ENCODE measurements around the gene TOB1.

Gene TOB1

GRCh38 chr17:50833510-50834428, 32.4 kb downstream of the TOB1 start:
- Histone ChIP-seq H3K9ac (no peak overlapping the region), H3K36me3 (no peaks in the 10 kb centered on the region), H3K4me3 (no peak overlapping the region), H3K27me3 (peaks cover 0 to 21% (median 16%) of the 10 kb centered on the region in 11 experiments; a peak in 17 of 22 replicates), H3K4me2 (0 out of 22 replicates have a peak overlapping the region, but pooled peaks of 1 of the 11 experiments have one; percentile 11), H3K4me1 (peaks cover 0 to 12% (median 4%) of the 10 kb centered on the region in 10 experiments; a peak in 9 of 20 replicates), H3K9me3 (replicated peaks in 1 of 11) (no peaks in the 10 kb centered on the region), H4K20me1 (no peaks in the 10 kb centered on the region), H3K27ac (no peak overlapping the region)
- TF ChIP-seq Cebpa-rat (IDR thresholded peaks at IDR 0.05) = no peak

- H3K4me2 ChIP-seq = no peak overlapping the region
- no peaks in the 10 kb centered on the region for H3K9me3 ChIP-seq (replicated peaks in 1 of 11)
- peaks cover 0 to 29% (median 23%) of the 10 kb centered on the region in 11 experiments; a peak in 17 of 22 replicates for H3K27me3 ChIP-seq
- H3K27ac ChIP-seq = no peak overlapping the region
- no peaks in the 10 kb centered on the region for H4K20me1 ChIP-seq
- no peak for TF ChIP-seq Cebpa-rat (IDR thresholded peaks at IDR 0.05)
- no peaks in the 10 kb centered on the region for H3K36me3 ChIP-seq
- H3K4me3 ChIP-seq = no peak overlapping the region
- peaks cover 0 to 19% (median 5%) of the 10 kb centered on the region in 10 experiments; a peak in 9 of 20 replicates for H3K4me1 ChIP-seq
- no peak overlapping the region for H3K9ac ChIP-seq
Observed at GRCh38 chr17:50832864-50833381, 33.2 kb downstream of the TOB1 start.

- no peaks in the 10 kb centered on the region for H4K20me1 ChIP-seq
- H3K4me3 ChIP-seq = no peak overlapping the region
- H3K27ac ChIP-seq = no peak overlapping the region
- no peaks in the 10 kb centered on the region for H3K9me3 ChIP-seq (replicated peaks in 1 of 11)
- H3K9ac ChIP-seq = no peak overlapping the region
- no peaks in the 10 kb centered on the region for H3K36me3 ChIP-seq
- no peak for TF ChIP-seq Cebpa-rat (IDR thresholded peaks at IDR 0.05)
- H3K27me3 ChIP-seq = peaks cover 0 to 29% (median 23%) of the 10 kb centered on the region in 11 experiments; a peak in 17 of 22 replicates
- peaks cover 0 to 19% (median 5%) of the 10 kb centered on the region in 10 experiments; a peak in 9 of 20 replicates for H3K4me1 ChIP-seq
- H3K4me2 ChIP-seq = no peak overlapping the region
Observed at GRCh38 chr17:50832267-50832863, 33.8 kb downstream of the TOB1 start.

GRCh38 chr17:50831471-50831928, 34.7 kb downstream of the TOB1 start:
- no peak overlapping the region for H3K27ac ChIP-seq
- H3K4me1 ChIP-seq = peaks cover 0 to 19% (median 5%) of the 10 kb centered on the region in 10 experiments; a peak in 9 of 20 replicates
- H3K4me3 ChIP-seq = no peak overlapping the region
- H3K36me3 ChIP-seq = no peaks in the 10 kb centered on the region
- no peak overlapping the region for H3K9ac ChIP-seq
- no peak for TF ChIP-seq Cebpa-rat (IDR thresholded peaks at IDR 0.05)
- H4K20me1 ChIP-seq = no peaks in the 10 kb centered on the region
- no peaks in the 10 kb centered on the region for H3K9me3 ChIP-seq (replicated peaks in 1 of 11)
- peaks cover 0 to 29% (median 23%) of the 10 kb centered on the region in 11 experiments; a peak in 17 of 22 replicates for H3K27me3 ChIP-seq
- no peak overlapping the region for H3K4me2 ChIP-seq

GRCh38 chr17:50830994-50831393, 35.2 kb downstream of the TOB1 start:
- Histone ChIP-seq H4K20me1 (no peaks in the 10 kb centered on the region), H3K9me3 (replicated peaks in 1 of 11) (no peaks in the 10 kb centered on the region), H3K4me3 (no peak overlapping the region), H3K27ac (no peak overlapping the region), H3K9ac (no peak overlapping the region), H3K4me2 (no peak overlapping the region), H3K36me3 (no peaks in the 10 kb centered on the region), H3K4me1 (peaks cover 0 to 19% (median 5%) of the 10 kb centered on the region in 10 experiments; a peak in 9 of 20 replicates), H3K27me3 (peaks cover 0 to 29% (median 23%) of the 10 kb centered on the region in 11 experiments; a peak in 17 of 22 replicates)
- TF ChIP-seq Cebpa-rat (IDR thresholded peaks at IDR 0.05) = no peak

- H3K27me3 ChIP-seq = peaks cover 0 to 29% (median 23%) of the 10 kb centered on the region in 11 experiments; a peak in 17 of 22 replicates
- peaks cover 0 to 19% (median 5%) of the 10 kb centered on the region in 10 experiments; a peak in 9 of 20 replicates for H3K4me1 ChIP-seq
- no peak overlapping the region for H3K27ac ChIP-seq
- H3K36me3 ChIP-seq = no peaks in the 10 kb centered on the region
- no peaks in the 10 kb centered on the region for H4K20me1 ChIP-seq
- peaks cover 0 to 3% (median 0%) of the 10 kb centered on the region in 11 experiments; a peak in 4 of 22 replicates for H3K9me3 ChIP-seq (replicated peaks in 1 of 11)
- no peak overlapping the region for H3K9ac ChIP-seq
- H3K4me2 ChIP-seq = no peak overlapping the region
- H3K4me3 ChIP-seq = no peak overlapping the region
- TF ChIP-seq Cebpa-rat (IDR thresholded peaks at IDR 0.05) = no peak
Observed at GRCh38 chr17:50830352-50830751, 35.8 kb downstream of the TOB1 start.

GRCh38 chr17:50829332-50829731, 36.8 kb downstream of the TOB1 start:
- no peak overlapping the region for H3K27ac ChIP-seq
- no peak for TF ChIP-seq Cebpa-rat (IDR thresholded peaks at IDR 0.05)
- no peaks in the 10 kb centered on the region for H4K20me1 ChIP-seq
- H3K4me3 ChIP-seq = no peak overlapping the region
- H3K36me3 ChIP-seq = no peaks in the 10 kb centered on the region
- peaks cover 0 to 19% (median 5%) of the 10 kb centered on the region in 10 experiments; a peak in 9 of 20 replicates for H3K4me1 ChIP-seq
- peak overlapping the region in 5 of 11 experiments; percentile 2 to 56 (median 39); a peak in 8 of 22 replicates for H3K4me2 ChIP-seq
- H3K9me3 ChIP-seq (replicated peaks in 1 of 11) = peaks cover 0 to 10% (median 0%) of the 10 kb centered on the region in 11 experiments; a peak in 5 of 22 replicates
- H3K27me3 ChIP-seq = peaks cover 0 to 29% (median 23%) of the 10 kb centered on the region in 11 experiments; a peak in 17 of 22 replicates
- H3K9ac ChIP-seq = peak overlapping the region in 3 of 11 experiments; percentile 1 to 35 (median 34); a peak in 2 of 22 replicates

GRCh38 chr17:50828508-50829170, 37.5 kb downstream of the TOB1 start:
- H3K4me2 ChIP-seq = peak overlapping the region in 5 of 11 experiments; percentile 2 to 56 (median 39); a peak in 7 of 22 replicates
- peaks cover 0 to 19% (median 5%) of the 10 kb centered on the region in 10 experiments; a peak in 9 of 20 replicates for H3K4me1 ChIP-seq
- H3K36me3 ChIP-seq = no peaks in the 10 kb centered on the region
- H3K27ac ChIP-seq = no peak overlapping the region
- H3K9me3 ChIP-seq (replicated peaks in 1 of 11) = peaks cover 0 to 10% (median 4%) of the 10 kb centered on the region in 11 experiments; a peak in 7 of 22 replicates
- TF ChIP-seq Cebpa-rat (IDR thresholded peaks at IDR 0.05) = no peak
- H3K4me3 ChIP-seq = no peak overlapping the region
- peak overlapping the region in 2 of 11 experiments; percentile 34 to 35; a peak in 2 of 22 replicates for H3K9ac ChIP-seq
- peaks cover 0 to 29% (median 23%) of the 10 kb centered on the region in 11 experiments; a peak in 17 of 22 replicates for H3K27me3 ChIP-seq
- no peaks in the 10 kb centered on the region for H4K20me1 ChIP-seq
